ENCODE measurements around the gene KPNA2. TPM values are rescaled to one million over a fixed set of nuclear protein-coding genes. Genes with fewer than 3 reads are reported as not detected.
"Not testable (repeated sequence)": the region's sequence is repeated elsewhere in the genome, so short reads cannot be mapped to it uniquely, and the experiment has no call there.

KPNA2 gene
- polyA plus RNA-seq, 12 donors: 35.8 to 101 (median 69.8) TPM; not detected in 1

DNA sequence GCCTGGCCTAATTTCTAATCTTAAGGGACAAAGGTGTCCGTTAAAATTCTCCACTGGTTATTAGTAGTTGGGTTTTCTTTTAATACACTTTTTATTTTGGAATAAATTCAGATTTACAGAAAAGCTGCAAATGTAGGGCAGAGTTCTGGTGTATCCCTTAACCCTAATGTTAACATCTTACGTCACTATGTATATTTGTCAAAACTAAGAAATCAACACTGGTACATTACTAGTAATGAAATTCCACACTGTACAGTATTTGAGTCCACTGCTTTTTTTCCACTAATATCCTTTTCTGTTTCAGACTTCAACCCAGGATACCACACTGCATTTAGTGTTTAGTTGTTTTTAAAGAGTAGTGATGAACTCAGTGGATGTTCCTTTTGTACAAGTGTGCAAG, 18.7 kb upstream of the KPNA2 start:
- no peak for DNase-seq

DNA sequence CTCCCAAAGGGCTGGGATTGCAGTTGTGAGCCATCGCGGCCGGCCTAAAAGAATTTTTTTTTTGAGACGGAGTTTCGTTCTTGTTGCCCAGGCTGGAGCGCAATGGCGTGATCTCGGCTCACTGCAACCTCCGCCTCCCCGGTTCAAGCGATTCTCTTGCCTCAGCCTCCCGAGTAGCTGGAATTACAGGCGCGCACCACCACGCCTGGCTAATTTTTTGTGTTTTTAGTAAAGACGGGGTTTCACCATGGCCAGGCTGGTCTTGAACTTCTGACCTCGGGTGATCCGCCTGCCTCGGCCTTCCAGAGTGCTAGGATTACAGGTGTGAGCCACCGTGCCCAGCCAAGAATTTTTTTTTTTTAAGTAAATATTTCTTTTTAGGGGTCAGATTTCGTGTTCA, 17.0 kb upstream of the KPNA2 start:
- DNase-seq: not testable (repeated sequence)

- DNase-seq: no peak
Observed at GRCh38 chr17:68019336-68019674, 16.2 kb upstream of the KPNA2 start.

GRCh38 chr17:68019675-68020408, 15.7 kb upstream of the KPNA2 start:
- peak; percentile 98 for DNase-seq

DNA sequence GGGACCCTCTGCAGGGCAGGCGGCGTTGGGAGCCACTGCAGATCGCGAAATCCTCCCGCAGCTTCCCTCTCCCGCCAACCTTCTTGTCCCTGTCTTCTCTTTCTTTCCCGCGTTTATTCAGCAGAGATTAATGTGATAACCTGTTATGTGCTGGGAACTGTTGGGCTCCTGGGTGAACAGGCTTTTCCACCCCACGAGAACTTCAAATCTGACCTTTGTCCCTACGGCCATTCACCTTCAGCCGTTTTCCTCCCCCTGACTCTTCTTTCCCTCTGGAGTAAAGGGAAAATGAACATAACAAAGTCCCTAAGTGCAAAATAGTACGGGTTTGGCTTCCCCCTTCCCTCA, 15.2 kb upstream of the KPNA2 start:
- no peak for DNase-seq

DNA sequence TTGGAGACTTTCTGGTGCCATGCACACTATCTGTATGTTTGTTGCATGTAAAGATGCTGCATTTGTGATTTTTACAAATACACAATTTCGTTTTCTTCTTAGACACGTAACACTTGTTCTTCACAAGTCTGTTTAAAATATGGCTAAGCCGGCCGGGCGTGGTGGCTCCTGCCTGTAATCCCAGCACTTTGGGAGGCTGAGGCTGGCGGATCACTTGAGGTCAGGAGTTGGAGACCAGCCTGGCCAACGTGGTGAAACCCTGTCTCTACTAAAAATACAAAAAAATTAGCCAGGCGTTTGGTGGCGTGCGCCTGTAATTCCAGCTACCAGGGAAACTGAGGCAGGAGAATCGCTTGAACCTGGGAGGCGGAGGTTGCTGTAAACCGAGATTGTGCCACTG, 14.7 kb upstream of the KPNA2 start:
- not testable (repeated sequence) for DNase-seq

DNA sequence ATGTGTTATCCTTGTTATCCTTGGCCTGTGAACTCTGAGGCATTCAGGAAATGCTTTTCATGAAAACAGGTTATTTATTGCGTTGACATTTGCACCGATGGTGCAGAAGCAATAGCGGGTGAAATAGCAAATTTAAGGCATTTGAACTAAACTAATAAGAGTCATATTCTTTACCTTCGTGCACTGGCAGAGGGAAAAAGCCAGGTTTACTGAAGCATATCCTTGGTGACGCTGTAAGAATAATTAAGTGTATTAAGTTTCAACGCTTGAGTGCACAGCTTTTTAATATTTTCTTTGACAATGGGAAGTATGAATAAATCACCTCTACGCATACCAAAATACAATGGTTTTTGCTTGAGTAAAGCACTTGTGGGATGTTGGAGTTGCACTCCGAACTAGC, 13.6 kb upstream of the KPNA2 start:
- no peak for DNase-seq

GRCh38 chr17:68022547-68022946, 13.0 kb upstream of the KPNA2 start:
- DNase-seq: not testable (repeated sequence)

DNA sequence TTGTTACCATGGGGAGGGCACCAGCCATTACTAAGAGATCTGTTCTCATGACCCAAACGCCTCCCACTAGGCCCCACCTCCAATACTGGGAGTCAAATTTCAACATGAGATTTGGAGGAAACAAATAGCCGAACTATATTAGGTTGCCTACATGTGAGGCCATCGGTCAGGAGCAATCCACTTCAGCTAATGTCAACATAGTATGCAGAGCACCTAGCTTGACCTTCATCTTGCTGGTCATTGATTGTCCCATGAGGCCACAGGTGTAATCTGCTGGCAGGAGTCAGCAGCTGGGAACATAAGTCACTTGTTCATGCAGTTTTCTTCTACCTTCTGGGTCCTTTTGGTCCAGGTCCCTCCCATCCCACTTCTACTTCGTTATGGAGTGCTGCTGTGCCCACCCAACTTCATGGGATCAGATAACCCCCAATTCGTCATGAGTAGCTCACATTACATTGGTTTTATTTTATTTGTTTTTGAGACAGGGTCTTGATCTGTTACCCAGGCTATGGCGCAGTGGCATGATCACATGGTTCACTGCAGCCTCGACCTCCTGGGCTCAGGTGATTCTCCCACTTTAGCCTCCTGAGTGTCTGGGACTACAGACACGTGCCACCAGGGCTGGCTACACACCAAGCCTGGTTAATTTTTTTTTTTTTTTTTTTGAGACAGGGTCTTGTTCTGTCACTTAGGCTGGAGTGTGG, 5.9 kb upstream of the KPNA2 start:
- no peak for DNase-seq

- no peak for DNase-seq
Observed at GRCh38 chr17:68033636-68034451, 1.7 kb upstream of the KPNA2 start.

DNA sequence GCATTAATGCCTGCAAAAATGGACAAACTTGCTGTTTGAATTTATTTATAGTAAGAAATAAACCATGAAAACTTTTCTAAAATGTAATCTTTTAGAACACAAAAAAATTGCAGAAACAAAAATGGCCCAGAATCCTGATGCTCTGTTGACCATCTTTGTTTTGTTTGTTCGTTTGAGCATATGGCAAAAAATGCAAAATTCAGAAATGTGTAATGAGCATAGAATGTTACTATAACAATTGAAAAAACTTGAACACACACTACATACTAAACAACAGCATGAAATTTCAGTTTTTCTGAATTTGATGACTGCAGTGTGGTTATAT, 1.1 kb upstream of the KPNA2 start:
- DNase-seq: no peak

DNA sequence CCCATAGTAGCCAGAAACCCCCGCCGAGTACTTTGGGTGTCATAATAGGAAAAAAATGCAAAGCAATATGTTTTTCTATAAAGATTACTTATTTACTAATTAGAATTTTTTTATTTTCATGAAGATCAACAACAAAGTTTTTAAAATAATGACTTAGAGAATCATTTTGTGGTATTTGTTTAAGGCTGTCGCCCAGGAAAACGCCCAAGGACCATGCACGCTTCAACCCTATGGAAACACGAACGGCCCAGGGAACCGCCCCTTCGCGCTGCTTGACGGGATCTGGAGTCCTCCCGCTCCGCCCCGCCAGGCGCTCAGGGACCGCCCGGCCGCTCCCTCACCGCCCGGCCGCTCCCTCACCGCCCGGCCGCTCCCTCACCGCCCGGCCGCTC, 408 bp upstream of the KPNA2 start:
- DNase-seq: no peak

DNA sequence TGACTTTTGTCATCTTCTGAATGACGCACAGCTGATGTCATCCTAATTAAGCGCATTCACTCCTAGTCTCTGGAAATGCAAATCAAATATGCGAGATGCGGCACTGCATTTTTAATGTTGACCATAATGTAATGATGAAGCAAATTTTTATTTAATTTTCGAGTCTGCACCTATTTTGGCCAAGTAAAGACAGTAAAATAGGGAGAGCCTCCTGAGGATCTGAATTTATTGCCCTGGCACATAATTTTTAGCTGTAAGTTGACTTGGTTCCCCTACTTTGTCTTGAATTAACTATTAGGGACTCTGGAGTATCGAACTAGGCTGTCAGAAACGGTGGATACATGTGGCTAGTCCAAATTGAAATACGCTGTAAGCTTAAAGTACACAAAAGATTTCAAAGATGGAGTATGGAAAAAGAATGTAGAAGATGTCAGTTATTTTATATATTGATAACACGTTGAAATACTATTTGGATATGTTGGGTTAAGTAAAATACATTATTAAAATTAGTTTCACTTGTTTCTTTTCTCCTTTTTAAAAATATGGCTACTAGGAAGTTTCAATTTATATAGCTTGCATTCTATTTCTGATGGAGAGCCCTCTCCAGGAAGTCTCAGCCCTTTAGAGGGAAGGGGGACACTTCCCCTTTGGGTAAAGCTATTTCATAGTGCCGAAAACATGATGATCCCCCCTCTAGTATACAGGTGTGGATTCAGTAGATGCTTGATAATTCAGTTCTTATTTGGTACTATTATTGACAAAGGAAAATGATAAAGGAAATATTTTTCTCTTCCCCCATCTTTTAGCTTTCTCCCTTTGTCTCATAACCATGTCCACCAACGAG, 991 bp downstream of the KPNA2 start:
- DNase-seq: no peak

DNA sequence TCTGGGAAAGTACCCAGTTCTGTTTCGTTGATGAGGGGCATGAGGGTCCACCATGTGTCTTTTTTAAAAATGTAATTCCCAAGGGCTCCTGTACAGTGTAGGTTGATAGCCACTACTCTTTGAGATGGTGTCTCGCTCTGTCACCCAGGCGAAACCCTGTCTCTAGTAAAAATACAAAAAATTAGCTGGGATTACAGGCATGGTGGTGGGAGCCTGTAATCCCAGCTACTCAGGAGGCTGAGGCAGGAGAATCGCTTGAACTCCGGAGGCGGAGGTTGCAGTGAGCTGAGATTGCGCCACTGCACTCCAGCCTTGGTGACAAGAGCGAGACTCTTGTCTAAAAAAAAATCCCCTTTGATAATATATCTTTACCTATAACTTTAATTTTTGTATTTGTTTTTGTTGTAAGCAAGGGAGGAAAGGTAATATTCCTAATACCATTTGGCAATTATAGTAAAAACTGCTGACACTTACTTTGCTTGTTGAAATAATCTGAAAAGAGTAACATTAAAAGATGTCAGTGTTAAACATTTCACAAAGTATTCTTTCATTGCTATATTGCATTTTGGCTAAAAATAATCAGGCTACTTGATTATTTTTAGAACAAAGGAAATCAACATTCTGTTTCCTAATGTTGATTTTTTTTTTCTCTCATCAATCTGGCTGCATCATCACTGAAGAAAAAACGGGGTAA, 11.8 kb downstream of the KPNA2 start:
- no peak for DNase-seq

DNA sequence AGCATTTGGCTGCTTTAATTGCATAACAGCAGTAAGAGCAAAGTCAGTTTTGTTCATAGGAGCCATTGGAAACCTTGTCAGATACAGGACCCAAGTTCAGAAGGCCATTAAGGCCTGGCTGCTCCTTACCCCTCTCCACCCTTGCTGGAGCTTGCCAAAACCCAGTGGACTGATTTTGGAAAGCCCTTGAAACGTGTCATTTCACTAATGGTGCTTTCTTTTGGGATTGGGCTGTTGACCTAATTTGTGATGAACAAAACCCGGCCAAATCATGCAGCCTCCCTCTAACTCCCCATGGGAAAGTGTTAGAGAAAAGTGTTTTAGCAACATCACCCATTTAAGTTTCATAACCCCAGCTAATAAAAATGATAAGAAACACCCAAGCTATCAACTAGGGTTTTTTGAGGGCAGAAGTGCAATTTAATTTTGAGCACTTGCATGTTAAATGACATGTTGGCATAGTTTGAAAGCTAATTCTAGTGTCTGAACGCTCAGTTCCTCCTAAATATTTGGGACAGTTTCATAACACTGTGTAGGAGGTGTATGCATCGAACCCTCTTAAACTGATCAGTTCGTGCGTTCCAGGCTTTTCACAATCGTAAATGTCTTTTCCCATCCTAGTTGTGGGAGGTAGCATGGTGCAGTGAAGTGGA, 12.5 kb downstream of the KPNA2 start:
- not testable (repeated sequence) for DNase-seq

DNA sequence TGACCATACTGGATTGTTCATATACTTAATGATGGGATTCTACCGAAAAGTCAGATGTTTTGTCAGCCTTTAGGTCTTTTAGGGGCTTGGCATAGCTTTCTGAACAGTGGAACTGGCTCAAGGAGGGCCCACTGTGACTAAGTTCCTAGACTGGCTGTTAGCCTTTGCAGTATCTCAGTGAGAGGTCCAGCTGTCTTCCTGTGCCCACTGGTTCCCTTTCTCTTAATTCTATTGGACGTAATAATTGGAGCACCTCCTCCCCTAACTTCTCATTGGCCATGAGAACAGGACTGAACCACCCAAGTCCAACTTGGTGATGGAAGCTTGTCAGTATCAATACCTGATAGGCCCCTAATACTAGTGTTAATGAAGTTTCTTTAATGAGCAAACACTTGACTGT, 13.5 kb downstream of the KPNA2 start:
- no peak for DNase-seq

GRCh38 chr17:68049812-68050437, 14.4 kb downstream of the KPNA2 start:
- DNase-seq: not testable (repeated sequence)

DNA sequence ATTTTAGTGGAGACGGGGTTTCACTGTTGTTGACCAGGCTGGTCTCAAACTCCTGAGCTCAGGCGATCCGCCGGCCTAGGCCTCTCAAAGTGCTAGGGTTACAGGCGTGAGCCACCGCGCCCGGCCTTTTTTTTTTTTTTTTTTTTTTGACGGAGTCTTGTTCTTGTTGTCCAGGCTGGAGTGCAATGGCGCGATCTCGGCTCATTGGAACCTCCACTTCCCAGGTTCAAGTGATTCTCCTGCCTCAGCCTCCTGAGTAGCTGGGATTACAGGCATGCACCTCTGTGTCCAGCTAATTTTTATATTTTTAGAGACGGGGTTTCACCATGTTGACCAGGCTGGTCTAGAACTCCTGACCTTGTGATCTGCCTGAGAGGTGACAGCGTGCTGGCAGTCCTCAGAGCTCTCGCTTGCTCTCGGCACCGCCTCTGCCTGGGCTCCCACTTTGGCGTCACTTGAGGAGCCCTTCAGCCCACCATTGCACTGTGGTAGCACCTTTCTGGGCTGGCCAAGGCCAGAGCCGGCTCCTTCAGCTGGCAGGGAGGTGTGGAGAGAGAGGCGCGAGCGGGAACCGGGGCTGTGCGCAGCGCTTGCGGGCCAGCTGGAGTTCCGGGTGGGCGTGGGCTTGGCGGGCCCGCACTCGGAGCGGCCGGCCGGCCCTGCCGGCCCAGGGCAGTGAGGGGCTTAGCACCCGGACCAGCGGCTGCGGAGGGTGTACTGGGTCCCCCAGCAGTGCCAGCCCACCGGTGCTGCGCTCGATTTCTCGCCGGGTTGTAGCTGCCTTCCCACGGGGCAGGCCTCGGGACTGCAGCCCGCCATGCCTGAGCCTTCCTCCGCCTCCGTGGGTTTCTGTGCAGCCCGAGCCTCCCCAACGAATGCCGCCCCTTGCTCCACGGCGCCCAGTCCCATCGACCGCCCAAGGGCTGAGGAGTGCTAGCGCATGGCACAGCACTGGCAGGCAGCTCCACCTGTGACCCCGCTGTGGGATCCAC, 16.1 kb downstream of the KPNA2 start:
- DNase-seq: not testable (repeated sequence)

- DNase-seq: no peak
Observed at GRCh38 chr17:68052810-68053209, 17.3 kb downstream of the KPNA2 start.
